Measurements from ENCODE around the gene ADAMTS14.
"Not testable (repeated sequence)": the region's sequence is repeated elsewhere in the genome, so short reads cannot be mapped to it uniquely, and the experiment has no call there.

Gene ADAMTS14, protein sequence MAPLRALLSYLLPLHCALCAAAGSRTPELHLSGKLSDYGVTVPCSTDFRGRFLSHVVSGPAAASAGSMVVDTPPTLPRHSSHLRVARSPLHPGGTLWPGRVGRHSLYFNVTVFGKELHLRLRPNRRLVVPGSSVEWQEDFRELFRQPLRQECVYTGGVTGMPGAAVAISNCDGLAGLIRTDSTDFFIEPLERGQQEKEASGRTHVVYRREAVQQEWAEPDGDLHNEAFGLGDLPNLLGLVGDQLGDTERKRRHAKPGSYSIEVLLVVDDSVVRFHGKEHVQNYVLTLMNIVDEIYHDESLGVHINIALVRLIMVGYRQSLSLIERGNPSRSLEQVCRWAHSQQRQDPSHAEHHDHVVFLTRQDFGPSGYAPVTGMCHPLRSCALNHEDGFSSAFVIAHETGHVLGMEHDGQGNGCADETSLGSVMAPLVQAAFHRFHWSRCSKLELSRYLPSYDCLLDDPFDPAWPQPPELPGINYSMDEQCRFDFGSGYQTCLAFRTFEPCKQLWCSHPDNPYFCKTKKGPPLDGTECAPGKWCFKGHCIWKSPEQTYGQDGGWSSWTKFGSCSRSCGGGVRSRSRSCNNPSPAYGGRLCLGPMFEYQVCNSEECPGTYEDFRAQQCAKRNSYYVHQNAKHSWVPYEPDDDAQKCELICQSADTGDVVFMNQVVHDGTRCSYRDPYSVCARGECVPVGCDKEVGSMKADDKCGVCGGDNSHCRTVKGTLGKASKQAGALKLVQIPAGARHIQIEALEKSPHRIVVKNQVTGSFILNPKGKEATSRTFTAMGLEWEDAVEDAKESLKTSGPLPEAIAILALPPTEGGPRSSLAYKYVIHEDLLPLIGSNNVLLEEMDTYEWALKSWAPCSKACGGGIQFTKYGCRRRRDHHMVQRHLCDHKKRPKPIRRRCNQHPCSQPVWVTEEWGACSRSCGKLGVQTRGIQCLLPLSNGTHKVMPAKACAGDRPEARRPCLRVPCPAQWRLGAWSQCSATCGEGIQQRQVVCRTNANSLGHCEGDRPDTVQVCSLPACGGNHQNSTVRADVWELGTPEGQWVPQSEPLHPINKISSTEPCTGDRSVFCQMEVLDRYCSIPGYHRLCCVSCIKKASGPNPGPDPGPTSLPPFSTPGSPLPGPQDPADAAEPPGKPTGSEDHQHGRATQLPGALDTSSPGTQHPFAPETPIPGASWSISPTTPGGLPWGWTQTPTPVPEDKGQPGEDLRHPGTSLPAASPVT

DNA sequence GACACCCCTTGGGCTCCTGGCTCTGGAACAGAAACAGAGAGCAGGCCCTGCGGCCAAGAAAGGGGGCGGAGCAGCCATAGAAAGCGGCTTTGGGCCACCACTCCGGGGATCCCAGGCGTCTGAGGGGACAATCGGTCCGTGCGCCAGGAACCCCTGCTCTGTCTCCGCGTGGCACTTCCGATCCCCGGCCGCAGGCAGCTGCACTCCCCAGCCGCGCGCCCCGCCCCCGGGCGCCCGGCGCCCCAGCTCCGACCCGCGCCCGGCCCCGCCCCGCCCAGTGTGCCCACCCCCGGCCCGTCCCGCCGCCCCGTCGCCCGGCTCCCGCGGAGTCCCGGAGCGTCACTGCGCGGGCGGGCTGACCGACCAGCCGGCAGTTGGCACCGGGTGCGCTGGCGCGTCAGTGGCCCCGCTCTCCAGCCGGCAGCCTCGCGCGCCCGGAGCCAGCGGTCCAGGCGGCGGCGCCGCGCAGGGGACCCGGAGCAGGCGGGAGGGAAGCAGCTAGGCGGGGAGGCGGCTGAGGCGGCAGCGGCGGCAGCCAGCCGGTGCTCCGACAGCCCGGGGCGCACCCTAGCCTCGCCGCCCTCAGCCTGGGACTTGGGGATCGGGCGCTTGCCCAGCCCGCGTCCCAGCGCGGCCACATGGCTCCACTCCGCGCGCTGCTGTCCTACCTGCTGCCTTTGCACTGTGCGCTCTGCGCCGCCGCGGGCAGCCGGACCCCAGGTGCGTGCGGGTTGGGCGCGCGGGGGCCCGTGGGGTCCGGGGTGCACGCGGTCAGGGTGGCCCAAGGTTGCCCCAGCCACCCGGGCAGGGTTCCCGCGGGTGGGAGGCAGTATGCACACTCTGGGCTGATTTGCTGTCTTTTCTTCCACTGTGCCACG, at the start of gene ADAMTS14:
Gene ADAMTS14 (plus strand): TSS at position 342 of the 878 bp plus-strand sequence. CDS start 297 bp downstream, at position 639.
- DNase-seq (ENCODE audit: low spot score): no peak

DNA sequence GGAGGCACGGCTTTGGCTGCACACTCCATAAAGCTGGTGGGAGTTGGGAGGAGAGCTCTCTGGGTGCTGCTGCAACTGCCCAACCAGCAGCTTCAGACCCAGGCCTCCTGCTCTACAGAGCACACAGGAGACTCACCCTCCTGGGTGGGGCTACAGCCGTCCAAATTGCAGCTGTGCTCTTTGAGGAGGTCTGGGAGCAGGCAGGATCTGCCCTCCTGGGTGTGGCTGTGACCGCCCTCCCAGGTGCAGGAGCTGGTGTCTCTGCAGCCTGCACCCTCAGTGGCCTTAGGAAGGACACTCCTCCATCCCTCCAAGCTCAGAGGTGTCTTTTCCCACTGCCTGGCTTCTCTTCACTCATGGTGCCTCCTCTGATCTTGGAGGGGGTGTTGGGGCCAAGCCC, 49.8 kb upstream of the ADAMTS14 start:
- DNase-seq (ENCODE audit: low spot score): no peak

DNA sequence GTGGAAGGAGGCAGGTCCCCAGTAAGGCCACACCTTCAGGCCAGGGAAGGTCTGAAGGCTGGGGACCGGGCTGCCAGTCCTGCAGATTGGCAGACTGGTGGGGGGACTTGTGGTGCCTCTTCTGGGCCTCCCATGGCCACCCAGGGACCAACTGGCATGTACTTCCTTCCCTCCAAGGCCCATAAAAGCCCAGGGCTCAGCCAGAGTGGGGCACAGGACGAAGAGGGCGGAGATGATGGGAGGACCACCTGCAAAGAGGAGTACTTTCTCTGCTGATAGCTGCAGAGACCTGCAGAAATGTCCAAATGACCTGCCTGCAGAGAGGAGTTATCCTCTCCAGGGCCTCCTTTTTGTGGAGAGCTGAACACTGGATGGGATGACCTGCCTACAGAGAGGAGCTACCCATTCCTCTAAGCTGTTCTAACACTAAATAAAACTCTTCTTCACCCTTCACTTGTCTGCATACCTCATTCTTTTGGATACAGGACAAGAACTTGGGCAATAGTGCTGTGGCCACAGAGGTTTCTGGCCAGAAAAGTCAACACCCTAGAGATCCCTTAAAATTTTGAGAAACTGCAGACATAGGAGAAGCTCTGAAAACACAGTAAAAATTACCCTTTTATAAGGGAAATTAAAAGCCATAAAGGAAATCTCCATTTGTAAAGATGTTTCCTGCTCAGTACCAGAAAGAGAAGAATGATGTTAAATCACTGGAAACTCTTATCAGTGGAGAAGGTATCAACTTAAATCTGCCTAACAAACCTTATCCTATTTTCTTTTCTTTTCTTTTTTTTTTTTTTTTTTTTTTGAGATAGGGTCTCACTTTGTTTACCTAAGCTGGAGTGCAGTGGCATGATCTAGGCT, 49.1 kb upstream of the ADAMTS14 start:
- DNase-seq (ENCODE audit: low spot score): no peak

DNA sequence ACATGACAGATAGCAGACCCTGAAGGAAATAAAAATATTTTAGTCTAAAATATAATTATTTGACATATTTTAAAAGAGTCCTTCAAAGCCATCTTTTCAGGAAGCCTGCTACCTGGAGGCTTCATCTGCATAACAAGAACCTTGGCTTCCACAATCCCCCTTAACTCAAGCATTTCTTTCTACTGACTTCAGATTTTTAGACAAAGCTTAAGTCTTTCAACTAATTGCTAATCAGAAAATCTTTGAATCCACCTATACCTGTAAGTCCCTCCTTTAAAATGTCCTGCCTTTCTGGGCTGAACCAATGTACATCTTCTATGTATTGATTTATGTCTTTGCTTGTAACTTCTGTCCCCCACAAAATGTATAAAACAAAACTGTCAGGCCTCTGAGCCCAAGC, 46.2 kb upstream of the ADAMTS14 start:
- DNase-seq (ENCODE audit: low spot score): no peak

DNA sequence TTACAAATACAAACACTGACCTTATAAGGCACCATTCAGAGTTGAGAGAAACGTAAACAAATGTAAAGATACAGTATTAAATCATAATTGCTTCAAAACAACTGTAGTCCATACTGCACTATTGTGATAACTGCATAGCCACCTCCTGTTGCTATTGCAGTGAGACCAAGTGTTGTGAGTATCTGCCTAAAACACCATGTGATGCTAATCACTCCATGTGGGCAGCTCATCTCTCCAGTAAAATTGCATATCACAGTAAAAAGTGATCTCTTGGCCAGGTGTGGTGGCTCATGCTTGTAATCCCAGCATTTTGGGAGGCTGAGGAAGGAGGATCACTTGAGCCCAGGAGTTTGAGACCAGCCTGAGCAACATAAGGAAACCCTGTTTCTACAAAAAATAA, 43.0 kb upstream of the ADAMTS14 start:
- DNase-seq (ENCODE audit: low spot score): no peak

DNA sequence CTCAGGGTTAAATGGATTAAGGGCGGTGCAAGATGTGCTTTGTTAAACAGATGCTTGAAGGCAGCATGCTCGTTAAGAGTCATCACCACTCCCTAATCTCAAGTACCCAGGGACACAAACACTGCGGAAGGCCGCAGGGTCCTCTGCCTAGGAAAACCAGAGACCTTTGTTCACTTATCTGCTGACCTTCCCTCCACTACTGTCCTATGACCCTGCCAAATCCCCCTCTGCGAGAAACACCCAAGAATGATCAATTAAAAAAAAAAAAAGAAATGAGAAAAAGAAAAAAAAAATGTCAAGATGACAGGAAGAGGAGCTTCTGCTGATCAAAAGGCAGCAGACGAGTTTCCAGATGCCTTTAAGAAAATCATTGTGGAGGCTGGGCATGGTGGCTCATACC, 40.6 kb upstream of the ADAMTS14 start:
- DNase-seq (ENCODE audit: low spot score): not testable (repeated sequence)

DNA sequence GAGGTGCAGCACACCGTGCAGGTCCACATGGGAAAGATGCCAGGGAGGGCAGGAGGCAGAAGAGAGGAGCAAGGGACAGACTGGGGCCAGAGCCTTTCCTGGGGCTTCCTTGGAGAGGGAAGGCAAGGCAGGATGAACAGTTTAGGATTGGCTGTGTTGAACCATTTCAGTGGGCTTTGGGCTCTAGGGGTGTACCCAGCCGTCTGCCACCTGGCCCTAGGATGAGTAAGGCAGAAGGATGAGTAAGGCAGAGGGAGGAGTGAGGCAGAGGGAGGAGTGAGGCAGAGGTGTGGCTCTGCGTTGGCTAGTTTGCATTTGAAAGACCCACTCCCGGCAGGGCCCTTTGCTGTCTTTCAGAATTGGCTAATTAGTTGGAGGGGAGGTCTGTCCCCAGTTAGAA, 38.3 kb upstream of the ADAMTS14 start:
- no peak for DNase-seq (ENCODE audit: low spot score)

DNA sequence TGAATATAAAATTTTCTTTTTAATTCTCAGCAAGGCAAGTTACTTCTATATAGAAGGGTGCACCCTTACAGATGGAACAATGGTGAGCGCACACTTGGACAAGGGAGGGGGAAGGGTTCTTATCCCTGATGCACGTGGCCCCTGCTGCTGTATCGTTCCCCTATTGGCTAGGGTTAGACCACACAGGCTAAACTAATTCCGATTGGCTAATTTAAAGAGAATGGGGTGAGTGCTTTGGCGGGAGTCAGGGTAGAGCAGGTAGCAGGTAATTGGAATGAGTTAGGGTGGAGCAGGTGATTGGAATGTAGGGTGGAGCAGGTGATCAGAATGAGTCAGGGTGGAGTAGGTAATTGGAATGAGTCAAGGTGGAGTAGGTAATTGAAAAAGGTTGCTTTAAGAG, 37.8 kb upstream of the ADAMTS14 start:
- DNase-seq (ENCODE audit: low spot score): not testable (repeated sequence)

DNA sequence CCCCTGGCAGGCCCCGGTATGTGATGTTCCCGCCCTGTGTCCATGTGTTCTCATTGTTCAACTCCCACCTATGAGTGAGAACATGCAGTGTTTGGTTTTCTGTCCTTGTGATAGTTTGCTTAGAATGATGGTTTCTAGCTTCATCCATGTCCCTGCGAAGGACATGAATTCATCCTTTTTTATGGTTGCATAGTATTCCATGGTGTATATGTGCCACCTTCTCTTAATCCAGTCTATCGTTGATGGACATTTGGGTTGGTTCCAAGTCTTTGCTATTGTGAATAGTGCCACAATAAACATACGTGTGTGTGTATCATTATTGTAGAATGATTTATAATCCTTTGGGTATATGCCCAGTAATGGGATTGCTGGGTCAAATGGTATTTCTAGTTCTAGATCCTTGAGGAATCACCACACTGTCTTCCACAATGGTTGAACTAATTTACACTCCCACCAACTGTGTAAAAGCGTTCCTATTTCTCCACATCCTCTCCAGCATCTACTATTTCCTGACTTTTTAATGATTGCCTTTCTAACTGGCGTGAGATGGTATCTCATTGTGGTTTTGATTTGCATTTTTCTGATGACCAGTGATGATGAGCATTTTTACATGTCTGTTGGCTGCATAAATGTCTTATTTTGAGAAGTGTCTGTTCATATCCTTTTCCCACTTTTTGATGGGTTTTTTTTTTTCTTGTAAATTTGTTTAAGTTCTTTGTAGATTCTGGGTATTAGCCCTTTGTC, 32.5 kb upstream of the ADAMTS14 start:
- not testable (repeated sequence) for DNase-seq (ENCODE audit: low spot score)

DNA sequence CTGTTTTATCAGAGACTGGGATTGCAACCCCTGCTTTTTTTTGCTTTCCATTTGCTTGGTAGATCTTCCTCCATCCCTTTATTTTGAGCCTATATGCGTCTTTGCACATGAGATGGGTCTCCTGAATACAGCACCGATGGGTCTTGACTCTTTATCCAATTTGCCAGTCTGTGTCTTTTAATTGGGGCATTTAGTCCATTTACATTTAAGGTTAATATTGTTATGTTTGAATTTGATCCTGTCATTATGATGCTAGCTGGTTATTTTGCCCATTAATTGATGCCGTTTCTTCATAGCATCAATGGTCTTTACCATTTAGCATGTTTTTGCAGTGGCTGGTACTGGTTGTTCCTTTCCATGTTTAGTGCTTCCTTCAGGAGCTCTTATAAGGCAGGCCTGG, 29.0 kb upstream of the ADAMTS14 start:
- not testable (repeated sequence) for DNase-seq (ENCODE audit: low spot score)

DNA sequence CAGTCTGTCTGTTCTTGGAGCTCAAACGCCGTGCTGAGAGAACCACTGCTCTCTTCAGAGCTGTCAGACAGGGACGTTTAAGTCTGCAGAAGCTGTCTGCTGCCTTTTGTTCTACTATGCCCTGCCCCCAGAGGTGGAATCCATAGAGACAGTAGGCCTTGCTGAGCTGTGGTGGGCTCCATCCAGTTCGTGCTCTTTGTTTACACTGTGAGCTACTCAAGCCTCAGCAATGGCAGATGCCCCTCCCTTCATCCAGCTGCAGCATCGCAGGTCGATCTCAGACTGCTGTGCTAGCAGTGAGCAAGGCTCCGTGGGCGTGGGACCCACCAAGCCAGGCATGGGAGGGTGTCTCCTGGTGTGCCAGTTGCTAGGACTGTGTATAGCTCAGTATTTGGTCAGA, 27.3 kb upstream of the ADAMTS14 start:
- not testable (repeated sequence) for DNase-seq (ENCODE audit: low spot score)

DNA sequence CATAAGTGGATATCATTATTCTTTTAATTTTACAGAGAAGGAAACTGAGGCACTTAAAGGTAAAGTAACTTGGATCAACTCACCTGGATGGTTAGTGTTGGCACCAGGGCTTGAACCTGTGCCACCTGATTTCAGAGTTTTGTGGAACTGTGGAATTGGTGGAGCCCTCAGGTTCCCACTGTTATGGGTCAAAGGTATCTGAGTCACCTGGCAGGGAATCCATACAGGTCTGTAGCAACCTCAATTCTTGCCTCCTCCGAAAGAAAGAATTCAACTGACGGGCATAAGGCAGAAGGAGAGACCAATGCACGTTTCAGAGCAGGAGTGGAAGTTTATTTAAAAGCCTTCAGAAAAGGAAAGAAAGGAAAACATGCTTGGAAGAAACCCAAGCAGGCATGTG, 25.2 kb upstream of the ADAMTS14 start:
- no peak for DNase-seq (ENCODE audit: low spot score)

DNA sequence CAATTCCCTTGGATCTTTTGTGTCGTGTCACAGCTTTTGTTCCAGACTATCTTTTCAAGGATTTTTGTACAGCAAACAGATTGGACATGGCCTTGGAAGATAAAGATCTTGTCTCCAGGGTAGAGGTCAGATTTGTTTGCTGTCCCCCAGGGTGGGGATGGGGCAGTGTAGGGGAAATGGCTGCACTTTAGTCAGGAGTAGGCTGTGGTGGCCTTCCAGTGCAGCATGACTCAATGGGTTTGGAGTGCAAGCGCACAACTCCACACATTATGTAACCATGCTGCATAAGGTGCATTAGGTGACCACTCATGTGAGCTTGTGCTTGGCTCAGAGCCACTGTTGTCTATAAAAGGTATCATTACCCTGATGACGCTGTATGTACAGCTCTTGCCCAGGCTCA, 23.9 kb upstream of the ADAMTS14 start:
- DNase-seq (ENCODE audit: low spot score): no peak

DNA sequence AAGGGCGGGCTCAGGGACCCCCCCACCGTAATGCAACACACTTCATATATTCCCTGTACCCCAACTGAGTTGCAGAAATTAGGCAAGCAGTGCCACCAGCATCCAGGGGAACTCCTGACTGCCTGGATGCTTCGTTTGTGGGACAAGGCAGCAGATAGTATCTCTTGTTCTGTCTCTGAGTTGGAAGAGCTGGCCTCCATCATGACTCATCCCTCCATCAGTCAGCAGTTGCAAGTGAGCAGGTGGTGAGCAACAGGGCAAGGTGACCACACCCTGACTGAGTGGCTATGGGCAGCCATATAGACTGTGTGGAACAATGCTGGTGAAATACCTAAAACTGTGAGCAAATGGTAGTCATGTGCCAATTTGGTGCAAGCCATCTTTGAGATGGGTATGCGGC, 22.8 kb upstream of the ADAMTS14 start:
- no peak for DNase-seq (ENCODE audit: low spot score)

DNA sequence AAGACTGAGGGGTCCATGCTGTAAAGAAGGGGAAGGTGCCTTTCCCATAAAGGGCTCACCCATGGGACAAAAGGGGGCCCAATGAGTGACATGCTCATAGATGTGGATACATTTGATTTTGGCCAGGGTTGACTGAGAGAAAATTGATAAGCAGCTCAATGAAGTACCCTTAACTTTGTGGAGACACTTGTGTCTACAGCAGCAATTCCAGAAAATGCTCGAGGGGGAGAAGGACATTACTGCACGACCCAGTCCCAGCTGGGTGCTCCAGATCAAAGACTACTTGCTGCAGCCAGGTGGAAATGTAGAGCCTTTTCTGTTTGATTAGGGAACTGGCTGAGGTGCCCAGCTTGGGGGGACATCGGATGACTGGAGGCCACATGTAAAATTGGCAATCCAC, 22.2 kb upstream of the ADAMTS14 start:
- DNase-seq (ENCODE audit: low spot score): no peak

DNA sequence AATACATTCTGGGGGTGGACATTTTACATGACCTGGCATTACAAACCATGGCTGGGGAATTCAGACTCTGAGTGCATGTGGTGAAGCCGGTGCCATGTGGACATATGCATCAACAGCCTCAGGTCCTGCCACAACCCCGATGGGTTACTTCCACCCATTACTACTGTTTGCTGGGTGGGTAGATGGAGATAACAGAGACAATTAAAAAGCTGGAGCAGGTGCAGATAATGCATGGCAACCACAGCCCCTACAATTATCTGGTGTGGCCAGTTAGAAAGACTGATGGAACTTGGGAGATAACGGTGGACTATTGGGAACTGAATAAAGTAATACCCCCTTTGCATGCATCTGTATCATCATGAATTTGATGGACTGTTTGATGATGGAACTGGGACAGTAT, 21.6 kb upstream of the ADAMTS14 start:
- DNase-seq (ENCODE audit: low spot score): no peak

DNA sequence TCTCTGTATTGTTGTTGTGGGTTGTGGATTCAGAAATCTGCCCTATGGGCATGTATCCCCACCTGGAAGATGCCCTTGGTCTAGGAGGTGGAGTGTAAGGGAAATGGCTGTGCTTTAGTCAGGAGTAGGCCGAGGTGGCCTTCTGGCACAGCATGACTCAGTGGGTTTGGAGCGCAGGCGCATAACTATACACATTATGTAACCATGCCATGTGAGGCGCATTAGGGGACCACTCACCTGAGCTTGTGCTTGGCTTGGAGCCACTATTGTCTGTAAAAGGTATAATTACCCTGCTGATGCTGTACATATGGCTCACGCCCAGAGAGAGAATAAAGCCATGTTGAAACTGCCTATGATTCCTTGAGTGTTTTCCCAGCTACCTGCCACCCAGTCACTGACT, 20.6 kb upstream of the ADAMTS14 start:
- DNase-seq (ENCODE audit: low spot score): no peak

DNA sequence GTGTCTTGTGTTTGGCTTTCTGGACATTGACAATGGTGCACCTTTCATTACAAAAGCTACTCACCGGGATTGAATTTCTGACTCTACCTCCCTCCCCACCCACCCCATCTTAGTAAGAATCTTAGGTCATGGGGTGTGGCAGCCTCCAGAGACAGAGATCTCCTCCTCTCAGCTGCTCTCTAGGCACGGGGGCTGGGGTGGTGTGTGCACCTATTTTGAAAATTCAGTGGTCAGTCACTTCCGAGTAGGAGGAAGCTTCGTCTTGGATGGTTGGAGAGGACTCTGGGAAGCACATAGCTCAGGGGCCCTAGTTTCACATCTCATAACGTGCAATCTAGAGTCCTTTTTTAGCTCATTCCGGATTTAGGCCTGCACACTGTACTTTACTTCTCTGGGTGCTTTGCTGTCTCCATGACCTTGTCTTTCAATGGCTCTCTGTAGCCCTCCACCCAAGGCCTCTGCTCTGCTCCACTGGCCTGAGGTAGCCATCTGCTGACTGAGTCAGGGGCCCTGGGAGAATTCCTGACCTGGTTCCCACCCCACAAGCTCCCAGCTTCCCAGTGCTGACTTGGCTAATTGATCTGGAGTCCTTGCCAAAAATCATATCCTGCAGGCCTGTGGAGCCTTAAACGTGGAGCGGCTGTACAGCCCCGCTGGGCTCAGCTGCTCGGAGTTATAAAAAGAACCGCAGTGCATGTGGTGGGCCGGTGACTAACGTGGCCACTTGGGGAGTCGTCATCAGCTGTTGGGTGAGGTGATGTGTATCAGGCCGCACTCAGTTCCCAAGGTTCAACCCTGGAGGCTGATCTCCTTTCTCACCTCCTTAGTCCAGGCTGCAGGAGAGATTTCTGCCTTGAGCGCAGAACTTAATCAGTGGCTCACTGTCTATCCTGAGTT, 19.3 kb upstream of the ADAMTS14 start:
- DNase-seq (ENCODE audit: low spot score): no peak

DNA sequence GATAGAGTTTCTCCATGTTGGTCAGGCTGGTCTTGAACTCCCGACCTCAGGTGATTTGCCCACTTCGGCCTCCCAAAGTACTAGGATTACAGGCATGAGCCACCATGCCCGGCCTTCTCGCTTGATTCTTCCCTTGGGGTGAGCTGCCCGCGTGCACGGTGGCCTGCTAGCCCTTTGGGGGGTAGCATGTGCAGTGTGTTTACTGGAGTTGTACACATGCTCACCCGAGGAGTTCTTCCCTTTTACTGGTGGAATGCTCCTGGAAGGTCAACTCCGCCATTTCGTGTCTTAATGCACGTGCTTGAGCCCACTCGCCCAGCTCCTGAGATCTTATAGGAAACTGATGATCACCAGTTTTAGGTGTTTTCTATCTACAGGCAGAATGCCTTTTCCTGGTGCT, 17.0 kb upstream of the ADAMTS14 start:
- no peak for DNase-seq (ENCODE audit: low spot score)

Data from HuH-7 (cell line).